HepG2 (cell line): ENCODE data around the gene TACC3. TPM values are rescaled to one million over a fixed set of nuclear protein-coding genes. Genes with fewer than 3 reads are reported as not detected.

Experiments
- ETV5 ChIP-seq: IDR thresholded peaks from 2 replicates; pipeline ENCODE4 v1.6.1; 2018; ENCODE audit warnings: missing biosample characterization, missing genetic modification reagents, inconsistent platforms, borderline replicate concordance
- FOXA3 ChIP-seq: IDR thresholded peaks from 2 replicates; pipeline ENCODE4 v1.6.1; 2016; ENCODE audit warnings: missing genetic modification reagents, missing compliant biosample characterization
- FOXJ3 ChIP-seq: sonication (generic); formaldehyde crosslinking; IDR thresholded peaks from 2 replicates; pipeline ENCODE4 v1.4.0; 2020; ENCODE audit warnings: missing genetic modification reagents, mild to moderate bottlenecking, borderline replicate concordance
- HOXA9 ChIP-seq: sonication (generic); formaldehyde crosslinking; IDR thresholded peaks from 2 replicates; pipeline ENCODE4 v1.8.1; 2022; ENCODE audit warnings: missing genetic modification reagents, mild to moderate bottlenecking, moderate library complexity, borderline replicate concordance
- IKZF4 ChIP-seq: sonication (generic); formaldehyde crosslinking; IDR thresholded peaks from 2 replicates; pipeline ENCODE4 v1.5.1; 2020; ENCODE audit warnings: borderline replicate concordance, mild to moderate bottlenecking, low read depth, missing genetic modification reagents; ENCODE audit errors: not compliant biosample characterization
- NR3C1 ChIP-seq: sonication (generic); formaldehyde crosslinking; IDR thresholded peaks from 2 replicates; pipeline ENCODE4 v1.4.0; 2020; ENCODE audit warnings: missing genetic modification reagents
- PRPF4 ChIP-seq: fragments of 200-400 bp; formaldehyde crosslinking; IDR thresholded peaks from 2 replicates; pipeline ENCODE4 v1.6.1; 2016; ENCODE audit warnings: low read length, low read depth; ENCODE audit not compliant: poor library complexity, severe bottlenecking
- SAFB2 ChIP-seq: sonication (generic); formaldehyde crosslinking; IDR thresholded peaks from 2 replicates; pipeline ENCODE4 v1.5.1; 2020; ENCODE audit warnings: missing genetic modification reagents, low read depth, mild to moderate bottlenecking, borderline replicate concordance
- TFE3 ChIP-seq: IDR thresholded peaks from 2 replicates; pipeline ENCODE4 v1.6.1; 2016
- ZBTB8A ChIP-seq: sonication (generic); formaldehyde crosslinking; IDR thresholded peaks from 2 replicates; pipeline ENCODE4 v1.4.0; 2020; ENCODE audit warnings: mild to moderate bottlenecking, low read depth, missing genetic modification reagents, borderline replicate concordance
- ZNF142 ChIP-seq: sonication (generic); formaldehyde crosslinking; IDR thresholded peaks from 2 replicates; pipeline ENCODE4 v1.4.0; 2020; ENCODE audit warnings: missing genetic modification reagents
- ZNF232 ChIP-seq: sonication (generic); formaldehyde crosslinking; IDR thresholded peaks from 2 replicates; pipeline ENCODE4 v1.4.0; 2020; ENCODE audit warnings: missing genetic modification reagents, borderline replicate concordance
- ZNF317 ChIP-seq: sonication (generic); formaldehyde crosslinking; IDR thresholded peaks from 2 replicates; pipeline ENCODE4 v1.5.0; 2020; ENCODE audit warnings: mild to moderate bottlenecking, missing genetic modification reagents
- ZNF432 ChIP-seq: sonication (generic); formaldehyde crosslinking; IDR thresholded peaks from 2 replicates; pipeline ENCODE4 v1.5.0; 2020; ENCODE audit warnings: missing genetic modification reagents, mild to moderate bottlenecking, borderline replicate concordance
- ZNF446 ChIP-seq: sonication (generic); formaldehyde crosslinking; IDR thresholded peaks from 2 replicates; pipeline ENCODE4 v1.5.0; 2020; ENCODE audit warnings: mild to moderate bottlenecking, missing genetic modification reagents
- ZNF674 ChIP-seq: sonication (generic); formaldehyde crosslinking; IDR thresholded peaks from 2 replicates; pipeline ENCODE4 v1.5.0; 2020; ENCODE audit warnings: low read depth, mild to moderate bottlenecking, missing genetic modification reagents
- ZZZ3 ChIP-seq: sonication (generic); formaldehyde crosslinking; IDR thresholded peaks from 2 replicates; pipeline ENCODE4 v1.4.0; 2020; ENCODE audit warnings: missing genetic modification reagents, mild to moderate bottlenecking, borderline replicate concordance
- polyA plus RNA-seq, 8 experiments: library from polyadenylated mRNA; depleted of rRNA in 3 of 8; stranded (reverse) in 7 of 8; unstranded in 1 of 8; fragments of >200 nt; fragmentation: Illumina TruSeq in 4 of 8; extraction: Trizol in 4 of 8; gene quantifications; 2 replicates each; pipeline versions ENCODE4 v1.2.1 to v1.2.3, GENCODE V29; 2011 to 2016; ENCODE audit warnings: low read depth in 4 of 8, missing spikeins in 1 of 8, mixed read lengths in 1 of 8; ENCODE audit not compliant: insufficient read depth in 1 of 8
- total RNA-seq, 5 experiments: library from RNA; depleted of rRNA; stranded (reverse); fragments of >200 nt; fragmentation: Illumina TruSeq; extraction: Trizol; gene quantifications; 2 replicates each; pipeline ENCODE4 v1.2.3, GENCODE V29; 2016; ENCODE audit warnings: low read depth in 1 of 5
- TF ChIP-seq, protein P1 (sequence below): sonication (generic); formaldehyde crosslinking; IDR thresholded peaks from 2 replicates; pipeline ENCODE4 v1.4.0; 2020; ENCODE audit warnings: missing genetic modification reagents

The TACC3 gene
- total and polyA plus RNA-seq, 2 of the 13 experiments (the other 11 are each of a cell fraction or from before 2014, with no cell fraction given) = 20.3 to 21.2 TPM

GRCh38 chr4:1768367-1769034 is 47.2 kb downstream of the TACC3 start (continued):
- TF ChIP-seq SAFB2 (no peak), ZZZ3 (no peak), TFE3 (CRISPR knock-in tag) (peak; percentile 39; the same call in 1 of the 2 replicates), ZNF446 (CRISPR knock-in tag) (peak; percentile 84; the same call in 1 of the 2 replicates), FOXJ3 (CRISPR knock-in tag) (peak; percentile 45; the same call in 1 of the 2 replicates), ZNF142 (0 out of 2 replicates have a peak, but pooled peaks have one; percentile 36), ETV5 (CRISPR knock-in tag) (peak; percentile 39; the same call in 1 of the 2 replicates), ZNF674 (CRISPR knock-in tag) (no peak), ZBTB8A (no peak), IKZF4 (CRISPR knock-in tag) (no peak), NR3C1 (CRISPR knock-in tag) (no peak), HOXA9 (CRISPR knock-in tag) (no peak), ZNF432 (CRISPR knock-in tag) (no peak), ZNF317 (peak; percentile 17; the same call in 1 of the 2 replicates), FOXA3 (CRISPR knock-in tag) (peak; percentile 51; the same call in 1 of the 2 replicates), ZNF232 (peak; percentile 47; the same call in 1 of the 2 replicates), PRPF4 (no peak)
- TF ChIP-seq, protein P1, sequence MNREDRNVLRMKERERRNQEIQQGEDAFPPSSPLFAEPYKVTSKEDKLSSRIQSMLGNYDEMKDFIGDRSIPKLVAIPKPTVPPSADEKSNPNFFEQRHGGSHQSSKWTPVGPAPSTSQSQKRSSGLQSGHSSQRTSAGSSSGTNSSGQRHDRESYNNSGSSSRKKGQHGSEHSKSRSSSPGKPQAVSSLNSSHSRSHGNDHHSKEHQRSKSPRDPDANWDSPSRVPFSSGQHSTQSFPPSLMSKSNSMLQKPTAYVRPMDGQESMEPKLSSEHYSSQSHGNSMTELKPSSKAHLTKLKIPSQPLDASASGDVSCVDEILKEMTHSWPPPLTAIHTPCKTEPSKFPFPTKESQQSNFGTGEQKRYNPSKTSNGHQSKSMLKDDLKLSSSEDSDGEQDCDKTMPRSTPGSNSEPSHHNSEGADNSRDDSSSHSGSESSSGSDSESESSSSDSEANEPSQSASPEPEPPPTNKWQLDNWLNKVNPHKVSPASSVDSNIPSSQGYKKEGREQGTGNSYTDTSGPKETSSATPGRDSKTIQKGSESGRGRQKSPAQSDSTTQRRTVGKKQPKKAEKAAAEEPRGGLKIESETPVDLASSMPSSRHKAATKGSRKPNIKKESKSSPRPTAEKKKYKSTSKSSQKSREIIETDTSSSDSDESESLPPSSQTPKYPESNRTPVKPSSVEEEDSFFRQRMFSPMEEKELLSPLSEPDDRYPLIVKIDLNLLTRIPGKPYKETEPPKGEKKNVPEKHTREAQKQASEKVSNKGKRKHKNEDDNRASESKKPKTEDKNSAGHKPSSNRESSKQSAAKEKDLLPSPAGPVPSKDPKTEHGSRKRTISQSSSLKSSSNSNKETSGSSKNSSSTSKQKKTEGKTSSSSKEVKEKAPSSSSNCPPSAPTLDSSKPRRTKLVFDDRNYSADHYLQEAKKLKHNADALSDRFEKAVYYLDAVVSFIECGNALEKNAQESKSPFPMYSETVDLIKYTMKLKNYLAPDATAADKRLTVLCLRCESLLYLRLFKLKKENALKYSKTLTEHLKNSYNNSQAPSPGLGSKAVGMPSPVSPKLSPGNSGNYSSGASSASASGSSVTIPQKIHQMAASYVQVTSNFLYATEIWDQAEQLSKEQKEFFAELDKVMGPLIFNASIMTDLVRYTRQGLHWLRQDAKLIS (CRISPR knock-in tag) = no peak
